PC-3 (cell line): ENCODE measurements around the gene MAFF.

ENCODE experiments used
- EZH2 ChIP-seq: fragments of 300-600 bp; sonication (generic); IDR thresholded peaks from one replicate; pipeline ENCODE4 v1.6.1; 2017; ENCODE audit warnings: antibody characterized with exemption, mild to moderate bottlenecking, low read length; ENCODE audit not compliant: unreplicated experiment
- EZH2phosphoT487 ChIP-seq: fragments of 300-600 bp; sonication (generic); IDR thresholded peaks from 2 replicates; pipeline ENCODE4 v1.6.1; 2018; ENCODE audit warnings: mild to moderate bottlenecking, antibody characterized with exemption, low read length, borderline replicate concordance
- TF ChIP-seq, protein P1 (sequence below): fragments of 300-600 bp; sonication (generic); conservative IDR thresholded peaks from 2 replicates; pipeline ENCODE4 v1.5.1; 2017; ENCODE audit warnings: antibody characterized with exemption, low read depth, mild to moderate bottlenecking, low read length

GRCh38 chr22:38233427-38233826, 31.6 kb downstream of the MAFF start:
- TF ChIP-seq, protein P1, sequence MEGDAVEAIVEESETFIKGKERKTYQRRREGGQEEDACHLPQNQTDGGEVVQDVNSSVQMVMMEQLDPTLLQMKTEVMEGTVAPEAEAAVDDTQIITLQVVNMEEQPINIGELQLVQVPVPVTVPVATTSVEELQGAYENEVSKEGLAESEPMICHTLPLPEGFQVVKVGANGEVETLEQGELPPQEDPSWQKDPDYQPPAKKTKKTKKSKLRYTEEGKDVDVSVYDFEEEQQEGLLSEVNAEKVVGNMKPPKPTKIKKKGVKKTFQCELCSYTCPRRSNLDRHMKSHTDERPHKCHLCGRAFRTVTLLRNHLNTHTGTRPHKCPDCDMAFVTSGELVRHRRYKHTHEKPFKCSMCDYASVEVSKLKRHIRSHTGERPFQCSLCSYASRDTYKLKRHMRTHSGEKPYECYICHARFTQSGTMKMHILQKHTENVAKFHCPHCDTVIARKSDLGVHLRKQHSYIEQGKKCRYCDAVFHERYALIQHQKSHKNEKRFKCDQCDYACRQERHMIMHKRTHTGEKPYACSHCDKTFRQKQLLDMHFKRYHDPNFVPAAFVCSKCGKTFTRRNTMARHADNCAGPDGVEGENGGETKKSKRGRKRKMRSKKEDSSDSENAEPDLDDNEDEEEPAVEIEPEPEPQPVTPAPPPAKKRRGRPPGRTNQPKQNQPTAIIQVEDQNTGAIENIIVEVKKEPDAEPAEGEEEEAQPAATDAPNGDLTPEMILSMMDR: no peak
- TF ChIP-seq EZH2 (no peak), EZH2phosphoT487 (no peak)
